ENCODE measurements around the gene TNFRSF8. TPM values are rescaled to one million over a fixed set of nuclear protein-coding genes. Genes with fewer than 3 reads are reported as not detected.

The TNFRSF8 gene
- total and polyA plus RNA-seq, 9 of the 15 experiments (the other 6 are each of a cell fraction or from before 2014, with no cell fraction given), result 3.5 to 38.4 (median 17.1) TPM

DNA sequence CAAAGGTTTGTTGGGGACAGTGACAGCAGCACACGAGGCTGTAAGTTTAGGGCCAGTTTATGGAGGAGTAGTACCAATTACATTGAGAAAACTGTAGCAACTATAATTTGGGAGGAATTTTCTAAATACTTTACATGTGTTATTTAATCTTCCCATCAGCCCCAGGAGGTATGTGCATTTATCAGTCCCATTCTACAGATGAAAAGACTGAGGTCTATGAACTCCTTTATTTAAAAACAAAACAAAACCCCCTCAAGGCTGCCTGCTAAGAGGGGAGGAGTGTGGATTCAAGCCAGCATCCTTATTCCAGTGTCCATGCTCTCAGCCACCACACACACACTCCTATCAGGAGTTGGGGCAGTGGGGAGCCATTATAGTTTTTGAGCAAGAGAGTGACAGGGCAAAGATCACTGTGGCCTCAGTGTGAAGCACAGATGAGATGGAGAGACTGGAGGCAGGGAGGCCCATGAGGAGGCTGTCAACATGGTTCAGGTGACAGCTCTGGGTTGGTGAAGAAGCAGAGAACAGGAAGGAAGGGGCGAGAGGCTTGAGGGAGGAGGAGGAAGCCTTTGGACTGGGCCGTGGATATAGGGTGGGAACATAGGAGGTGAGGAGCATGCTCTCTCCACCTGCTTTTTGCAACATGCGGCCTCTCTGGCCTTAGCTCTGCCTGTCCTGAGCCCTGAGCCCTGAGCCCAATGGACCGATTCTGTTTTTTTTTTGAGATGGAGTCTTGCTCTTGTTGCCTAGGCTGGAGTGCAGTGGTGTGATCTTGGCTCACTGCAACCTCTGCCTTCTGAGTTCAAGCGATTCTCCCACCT is 113.4 kb downstream of the TNFRSF8 start (continued):
- TF ChIP-seq CBX1 (IDR thresholded peaks at IDR 0.05; ENCODE audit: low read depth) (0 out of 2 replicates have a peak, but pooled peaks have one; percentile 12), SMC3 (conservative IDR thresholded peaks at IDR 0.05; ENCODE audit: insufficient read depth, low read depth, low read length) (no peak), ETV1 (tag; conservative IDR thresholded peaks at IDR 0.05; ENCODE audit: low read depth) (no peak), SMARCA5 (IDR thresholded peaks at IDR 0.05) (peak; percentile 63; the same call in 1 of the 2 replicates), TBP (optimal IDR thresholded peaks at IDR 0.05; ENCODE audit: low read depth, low read length) (no peak), TAF1 (IDR thresholded peaks at IDR 0.05; ENCODE audit: control insufficient read depth, extremely low read depth, insufficient read depth, low read length, severe bottlenecking) (no peak), ZC3H8 (IDR thresholded peaks at IDR 0.05) (no peak), BRD9 (IDR thresholded peaks at IDR 0.05; ENCODE audit: low read depth, partially characterized antibody) (no peak), RBM14 (IDR thresholded peaks at IDR 0.05; ENCODE audit: borderline replicate concordance, insufficient read depth, low read depth, low read length) (no peak), ZFX (CRISPR knock-in tag; IDR thresholded peaks at IDR 0.05) (no peak), CCNT2 (IDR thresholded peaks at IDR 0.05; ENCODE audit: borderline replicate concordance, extremely low read depth, insufficient read length, low read depth, low read length) (no peak), BCOR (IDR thresholded peaks at IDR 0.05) (peak; percentile 84; the same call in 1 of the 2 replicates), RBM25 (IDR thresholded peaks at IDR 0.05; ENCODE audit: low read depth, low read length, severe bottlenecking) (peak; percentile 77), STAG1 (CRISPR knock-in tag; IDR thresholded peaks at IDR 0.05; ENCODE audit: borderline replicate concordance) (0 out of 2 replicates have a peak, but pooled peaks have one; percentile 12), ADNP (tag; IDR thresholded peaks at IDR 0.05) (peak; percentile 94)
- TF ChIP-seq, protein P1, sequence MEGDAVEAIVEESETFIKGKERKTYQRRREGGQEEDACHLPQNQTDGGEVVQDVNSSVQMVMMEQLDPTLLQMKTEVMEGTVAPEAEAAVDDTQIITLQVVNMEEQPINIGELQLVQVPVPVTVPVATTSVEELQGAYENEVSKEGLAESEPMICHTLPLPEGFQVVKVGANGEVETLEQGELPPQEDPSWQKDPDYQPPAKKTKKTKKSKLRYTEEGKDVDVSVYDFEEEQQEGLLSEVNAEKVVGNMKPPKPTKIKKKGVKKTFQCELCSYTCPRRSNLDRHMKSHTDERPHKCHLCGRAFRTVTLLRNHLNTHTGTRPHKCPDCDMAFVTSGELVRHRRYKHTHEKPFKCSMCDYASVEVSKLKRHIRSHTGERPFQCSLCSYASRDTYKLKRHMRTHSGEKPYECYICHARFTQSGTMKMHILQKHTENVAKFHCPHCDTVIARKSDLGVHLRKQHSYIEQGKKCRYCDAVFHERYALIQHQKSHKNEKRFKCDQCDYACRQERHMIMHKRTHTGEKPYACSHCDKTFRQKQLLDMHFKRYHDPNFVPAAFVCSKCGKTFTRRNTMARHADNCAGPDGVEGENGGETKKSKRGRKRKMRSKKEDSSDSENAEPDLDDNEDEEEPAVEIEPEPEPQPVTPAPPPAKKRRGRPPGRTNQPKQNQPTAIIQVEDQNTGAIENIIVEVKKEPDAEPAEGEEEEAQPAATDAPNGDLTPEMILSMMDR (IDR thresholded peaks at IDR 0.05 in 2 of 3, conservative IDR thresholded peaks at IDR 0.05 in 1 of 3; ENCODE audit: insufficient read depth in 2 of 3, low read depth in 1 of 3, low read length in 3 of 3), result no peak
